C1 segment of cervical spinal cord (tissue), 14 donors: ENCODE measurements around the gene TMEM52B.

Experiments used
- DNase-seq, 14 donors: peaks; one replicate each; lab custom pipeline; 2025; lab: John Stamatoyannopoulos, UW

TMEM52B gene

DNA sequence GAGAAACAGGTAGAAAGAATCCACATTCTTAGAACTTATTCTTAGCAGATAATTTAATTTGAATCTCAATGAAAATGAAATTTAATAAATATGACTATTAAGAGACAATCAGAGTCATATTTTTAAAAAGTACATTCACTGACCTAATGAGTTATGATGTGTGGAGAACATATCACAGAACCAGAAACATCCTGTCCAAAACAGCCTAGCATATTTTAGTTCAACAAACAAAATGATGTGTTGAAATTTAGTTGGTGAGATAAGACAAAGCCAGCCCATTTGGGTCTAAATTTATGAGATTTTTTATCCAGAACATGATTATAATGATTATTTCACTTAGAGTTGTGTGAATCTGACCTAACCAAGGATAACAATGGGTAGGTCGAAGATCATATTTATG, 59.7 kb downstream of the TMEM52B start:
- no peak for DNase-seq

DNA sequence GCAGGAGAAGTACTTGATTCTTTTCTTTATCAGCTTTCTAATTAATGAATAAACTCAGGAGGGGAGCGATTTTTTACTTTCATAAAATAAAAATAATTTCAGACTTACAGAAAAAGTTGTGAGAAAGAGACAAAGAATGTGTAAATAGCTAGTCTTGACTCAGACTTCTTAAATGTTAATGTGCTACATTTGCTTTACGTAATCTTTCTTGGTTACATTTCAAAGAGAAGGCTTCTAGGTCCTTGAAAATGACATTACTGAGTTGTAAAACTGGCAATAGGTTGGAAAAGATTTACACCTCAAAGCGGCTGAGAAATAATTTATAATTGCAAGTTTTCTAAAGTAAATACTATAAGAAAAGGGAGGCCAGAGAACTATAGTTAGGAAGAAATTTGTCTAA, 62.5 kb downstream of the TMEM52B start:
- no peak for DNase-seq
